ENCODE data around the gene MUC5B.
A peak's percentile ranks its signal among the peaks of the same experiment; 100 is the strongest.

Gene MUC5B

DNA sequence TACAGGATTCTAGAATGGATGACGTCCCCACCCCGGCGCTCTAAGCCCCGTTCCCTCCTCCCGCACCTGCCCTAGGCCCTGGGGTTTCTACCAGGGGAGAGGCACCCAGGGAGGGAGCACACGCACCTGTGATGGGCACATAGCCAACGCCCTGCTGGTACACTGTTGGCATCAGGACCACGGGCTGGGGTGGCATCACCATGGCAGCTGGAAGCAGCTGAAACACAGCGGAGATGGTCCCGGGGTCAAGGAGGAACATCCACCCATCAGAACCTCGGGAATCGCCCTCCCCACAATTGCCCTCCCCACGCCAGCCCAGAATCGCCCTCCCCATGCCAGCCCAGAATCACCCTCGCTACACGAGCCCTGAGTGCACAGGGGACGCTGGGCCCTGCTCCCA is 63.0 kb downstream of the MUC5B start:
- DNase-seq (ENCODE audit: low spot score), result no peak

- no peak for DNase-seq (ENCODE audit: low spot score)
These were observed 65.1 kb downstream of the MUC5B start for GRCh38 chr11:1287928-1288327.

DNA sequence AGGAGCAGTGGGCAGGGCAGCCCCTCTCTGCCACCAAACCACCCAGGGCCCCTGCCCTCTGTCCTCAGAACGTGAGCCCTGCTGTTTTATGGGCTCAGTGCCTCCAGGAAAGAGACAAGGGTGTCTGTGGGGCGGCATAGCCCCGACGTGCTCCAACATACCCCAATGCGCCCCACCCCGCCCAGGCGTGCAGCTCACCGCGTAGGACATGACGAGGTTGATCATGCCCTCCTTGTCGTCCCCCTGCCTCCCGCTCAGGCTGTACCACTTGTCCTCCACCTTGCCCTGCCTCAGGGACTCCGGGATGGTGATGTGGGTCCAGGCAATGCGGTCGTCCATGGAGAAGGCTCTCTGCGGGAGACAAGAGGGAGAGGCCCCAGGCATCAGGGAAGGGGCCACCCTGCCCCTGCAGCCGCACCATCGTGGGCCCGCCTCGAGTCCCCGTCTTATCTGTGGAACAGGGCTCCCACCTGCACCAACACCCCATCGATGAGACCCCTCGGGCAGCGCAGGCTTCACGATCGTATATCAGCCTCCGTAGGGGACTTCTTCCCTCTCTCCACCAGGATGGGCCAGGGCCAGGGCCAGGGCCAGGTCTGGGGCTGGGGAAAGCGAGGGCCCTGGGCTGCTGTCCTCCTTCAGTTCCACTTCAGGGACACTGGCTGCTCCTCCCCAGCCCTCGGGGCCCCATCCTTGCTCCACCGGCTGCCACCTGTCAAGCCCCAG is 65.7 kb downstream of the MUC5B start:
- no peak for DNase-seq (ENCODE audit: low spot score)

GRCh38 chr11:1289211-1289935 is 66.5 kb downstream of the MUC5B start:
- no peak for DNase-seq (ENCODE audit: low spot score)

GRCh38 chr11:1290052-1291040 is 67.5 kb downstream of the MUC5B start:
- DNase-seq (ENCODE audit: low spot score), result no peak

- DNase-seq (ENCODE audit: low spot score), result no peak
These were observed 68.6 kb downstream of the MUC5B start for GRCh38 chr11:1291295-1292017.

GRCh38 chr11:1292018-1292643 is 69.3 kb downstream of the MUC5B start:
- no peak for DNase-seq (ENCODE audit: low spot score)

- DNase-seq (ENCODE audit: low spot score), result no peak
These were observed 70.1 kb downstream of the MUC5B start for GRCh38 chr11:1292644-1293618.

GRCh38 chr11:1293619-1294015 is 70.8 kb downstream of the MUC5B start:
- no peak for DNase-seq (ENCODE audit: low spot score)

DNA sequence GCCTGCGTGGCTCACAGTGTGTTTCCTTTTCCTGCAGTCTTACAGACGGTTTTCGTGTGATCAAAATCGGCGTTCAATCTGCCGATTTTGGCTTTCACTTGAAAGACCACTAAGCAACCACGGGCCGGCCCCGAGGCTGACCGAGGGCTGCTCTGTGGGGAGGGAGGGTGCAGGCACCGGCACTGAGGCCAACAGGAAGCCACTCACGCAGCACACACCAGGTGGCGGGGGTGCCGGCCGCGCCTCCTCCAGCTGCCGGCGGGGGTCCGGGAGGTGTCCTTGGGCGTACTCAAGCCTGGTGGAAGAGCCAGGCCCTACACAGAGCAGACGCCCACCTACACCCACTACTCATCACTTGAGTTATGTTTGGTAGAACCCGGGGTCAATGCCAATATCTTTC is 72.2 kb downstream of the MUC5B start:
- no peak for DNase-seq (ENCODE audit: low spot score)

DNA sequence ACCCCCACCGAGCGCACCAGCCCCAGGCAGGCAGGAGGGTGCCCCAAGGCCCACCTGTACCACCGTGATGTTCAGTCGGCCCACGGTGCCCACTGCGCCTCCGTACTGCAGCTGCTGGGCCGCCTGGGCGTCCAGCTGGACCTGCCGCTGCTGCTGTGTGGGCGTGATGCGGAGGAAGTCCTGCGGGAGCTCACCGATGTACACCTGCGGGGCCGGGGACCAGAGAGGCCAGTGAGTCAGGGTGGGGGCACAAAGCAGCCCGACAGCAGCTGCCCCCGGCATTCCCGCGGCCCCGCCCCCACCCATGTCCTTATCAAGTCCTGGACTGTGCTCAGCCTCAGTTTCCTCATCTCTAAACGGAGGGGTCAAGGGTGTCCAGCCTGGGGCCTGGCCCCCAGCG is 72.7 kb downstream of the MUC5B start:
- no peak for DNase-seq (ENCODE audit: low spot score)

DNA sequence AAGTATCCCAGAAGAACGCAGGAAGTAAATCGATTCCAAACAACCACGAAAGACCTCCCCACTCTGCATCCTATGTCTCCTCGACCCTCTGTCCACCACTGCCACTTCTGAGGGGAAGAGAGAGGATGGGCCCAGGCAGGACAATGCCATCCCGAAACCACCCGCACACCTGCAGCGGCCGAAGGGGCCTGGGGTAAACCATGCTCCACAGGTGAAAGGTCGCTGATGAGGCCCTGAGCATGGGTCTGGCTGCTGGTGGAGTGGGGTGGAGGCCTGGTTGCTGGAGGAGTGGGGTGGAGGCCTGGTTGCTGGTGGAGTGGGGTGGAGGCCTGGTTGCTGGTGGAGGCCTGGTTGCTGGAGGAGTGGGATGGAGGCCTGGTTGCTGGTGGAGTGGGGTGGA is 73.4 kb downstream of the MUC5B start:
- no peak for DNase-seq (ENCODE audit: low spot score)

GRCh38 chr11:1297011-1297575 is 74.2 kb downstream of the MUC5B start:
- no peak for DNase-seq (ENCODE audit: low spot score)

DNA sequence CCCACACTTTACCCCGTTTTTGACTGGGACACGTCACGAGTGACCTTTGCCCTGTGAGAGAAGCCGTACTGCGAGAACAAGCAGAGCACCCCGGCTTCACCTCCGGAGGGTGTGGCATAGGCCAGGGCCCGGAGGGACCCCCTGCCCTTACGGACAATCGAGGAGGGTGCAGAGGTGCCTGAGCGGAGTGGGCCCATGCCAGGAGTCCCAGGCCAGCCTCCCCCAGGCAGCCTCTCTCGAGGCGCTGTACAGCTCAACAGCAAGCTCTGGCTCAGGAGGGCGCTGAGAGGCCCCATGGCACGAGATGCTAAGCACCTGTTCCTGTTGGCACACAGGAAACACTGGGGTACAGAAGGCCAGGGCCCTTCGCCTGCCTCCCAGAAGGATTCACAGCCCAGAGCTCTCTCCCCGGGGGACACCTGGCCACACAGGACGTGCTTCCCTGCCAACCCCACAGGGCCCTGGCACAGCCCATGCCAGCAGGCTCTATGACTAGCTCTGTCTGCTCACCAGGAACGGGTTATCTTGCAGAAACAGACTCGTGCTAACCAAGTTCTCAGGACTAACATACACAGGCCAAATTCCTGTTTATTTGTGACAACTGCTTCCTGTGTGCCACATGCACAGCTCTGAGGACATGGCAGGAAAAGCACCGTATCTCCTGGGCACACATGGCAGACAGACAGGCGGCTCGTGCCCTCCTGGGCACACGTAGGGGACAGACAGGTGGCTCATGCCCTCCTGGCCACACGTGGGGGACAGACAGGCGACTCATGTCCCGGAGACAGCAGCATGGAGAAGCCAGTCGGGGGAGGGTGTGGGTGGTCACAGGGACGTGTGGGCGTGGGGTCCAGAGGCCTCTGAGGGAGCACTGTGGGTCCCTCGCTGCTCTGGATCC is 75.0 kb downstream of the MUC5B start:
- DNase-seq (ENCODE audit: low spot score), result no peak

- peak; percentile 93 for DNase-seq (ENCODE audit: low spot score)
These were observed 76.0 kb downstream of the MUC5B start for GRCh38 chr11:1298695-1299492.

DNA sequence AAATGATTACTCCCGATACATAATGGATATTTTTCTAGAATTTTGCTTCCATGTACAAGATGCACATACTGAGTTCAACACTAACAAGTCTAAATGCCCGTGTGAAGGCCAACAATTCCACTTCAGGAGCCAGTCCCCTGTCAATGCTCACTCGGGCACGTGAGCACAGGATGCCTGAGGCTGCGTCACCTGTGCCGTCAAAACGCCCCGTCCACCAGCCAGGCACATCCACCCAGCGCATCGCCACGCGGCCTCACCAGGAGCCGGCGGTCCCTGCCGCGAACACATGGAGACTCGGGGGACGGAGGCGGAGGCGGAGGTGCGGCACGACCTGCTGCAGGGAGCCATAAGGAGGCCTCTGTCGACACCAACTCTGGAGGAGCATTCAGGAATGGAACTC is 76.8 kb downstream of the MUC5B start:
- no peak for DNase-seq (ENCODE audit: low spot score)

GRCh38 chr11:1300121-1300520 is 77.3 kb downstream of the MUC5B start:
- no peak for DNase-seq (ENCODE audit: low spot score)
